NCI-H146 treated with DMSO at 0.1 percent for 48 hours (cell line): Measurements from ENCODE around the gene TGFB1.
"Not testable (repeated sequence)": the region's sequence is repeated elsewhere in the genome, so short reads cannot be mapped to it uniquely, and the experiment has no call there.

Experiments
- DNase-seq: peaks from one replicate; lab custom pipeline; 2025; ENCODE audit not compliant: unreplicated experiment; lab: John Stamatoyannopoulos, UW

The TGFB1 gene

GRCh38 chr19:41371119-41371518 is 17.4 kb upstream of the TGFB1 start:
- DNase-seq: not testable (repeated sequence)

GRCh38 chr19:41369769-41370168 is 16.0 kb upstream of the TGFB1 start:
- no peak for DNase-seq

GRCh38 chr19:41367848-41368301 is 14.2 kb upstream of the TGFB1 start:
- DNase-seq: no peak

GRCh38 chr19:41366089-41366488 is 12.4 kb upstream of the TGFB1 start:
- DNase-seq: no peak

- no peak for DNase-seq
These were observed 11.0 kb upstream of the TGFB1 start for GRCh38 chr19:41364524-41365391.

- peak; percentile 98 for DNase-seq
These were observed 10.2 kb upstream of the TGFB1 start, which contains the start of gene B9D2 for GRCh38 chr19:41363753-41364523. Gene B9D2, minus strand, starts transcription at chr19:41364149. Its CDS starts 630 bp downstream, at chr19:41363519.

GRCh38 chr19:41363371-41363752 is 9.6 kb upstream of the TGFB1 start:
- no peak for DNase-seq

- no peak for DNase-seq
These were observed 8.6 kb upstream of the TGFB1 start for GRCh38 chr19:41362143-41362847.

- no peak for DNase-seq
These were observed 6.0 kb upstream of the TGFB1 start for GRCh38 chr19:41359741-41360140.

GRCh38 chr19:41357746-41358145 is 4.0 kb upstream of the TGFB1 start:
- DNase-seq: no peak

GRCh38 chr19:41356984-41357739 is 3.4 kb upstream of the TGFB1 start:
- DNase-seq: no peak

GRCh38 chr19:41355802-41356201 is 2.1 kb upstream of the TGFB1 start:
- DNase-seq: no peak

- DNase-seq: no peak
These were observed 1.3 kb upstream of the TGFB1 start for GRCh38 chr19:41355035-41355434.

- no peak for DNase-seq
These were observed 726 bp upstream of the TGFB1 start for GRCh38 chr19:41354343-41354953.

GRCh38 chr19:41352609-41353465 is 885 bp downstream of the TGFB1 start:
- DNase-seq: peak; percentile 41

- DNase-seq: no peak
These were observed 1.5 kb downstream of the TGFB1 start for GRCh38 chr19:41352279-41352608.

- no peak for DNase-seq
These were observed 2.1 kb downstream of the TGFB1 start for GRCh38 chr19:41351339-41352245.

GRCh38 chr19:41350735-41351338 is 2.9 kb downstream of the TGFB1 start:
- no peak for DNase-seq
